ENCODE results near the gene TMEM242.

Gene TMEM242

GRCh38 chr6:157268835-157269234, 54.5 kb downstream of the TMEM242 start:
- no peak for DNase-seq

- no peak for DNase-seq
Observed at GRCh38 chr6:157268396-157268795, 54.9 kb downstream of the TMEM242 start.

GRCh38 chr6:157267654-157268053, 55.7 kb downstream of the TMEM242 start:
- DNase-seq, result no peak

GRCh38 chr6:157267109-157267611, 56.2 kb downstream of the TMEM242 start:
- DNase-seq, result no peak

GRCh38 chr6:157266274-157267101, 56.8 kb downstream of the TMEM242 start:
- no peak for DNase-seq

- DNase-seq, result no peak
Observed at GRCh38 chr6:157265635-157266034, 57.7 kb downstream of the TMEM242 start.

- DNase-seq, result no peak
Observed at GRCh38 chr6:157265186-157265585, 58.1 kb downstream of the TMEM242 start.

- no peak for DNase-seq
Observed at GRCh38 chr6:157264701-157265100, 58.6 kb downstream of the TMEM242 start.

GRCh38 chr6:157263881-157264397, 59.4 kb downstream of the TMEM242 start:
- no peak for DNase-seq

- DNase-seq, result no peak
Observed at GRCh38 chr6:157263146-157263545, 60.2 kb downstream of the TMEM242 start.

- no peak for DNase-seq
Observed at GRCh38 chr6:157261606-157262005, 61.7 kb downstream of the TMEM242 start.

- DNase-seq, result no peak
Observed at GRCh38 chr6:157260735-157261410, 62.4 kb downstream of the TMEM242 start.

- no peak for DNase-seq
Observed at GRCh38 chr6:157259443-157259842, 63.9 kb downstream of the TMEM242 start.

GRCh38 chr6:157258878-157259277, 64.4 kb downstream of the TMEM242 start:
- DNase-seq, result no peak

GRCh38 chr6:157255079-157255478, 68.2 kb downstream of the TMEM242 start:
- no peak for DNase-seq

GRCh38 chr6:157254538-157254937, 68.8 kb downstream of the TMEM242 start:
- DNase-seq, result no peak

GRCh38 chr6:157253699-157254098, 69.6 kb downstream of the TMEM242 start:
- DNase-seq, result no peak

- DNase-seq, result no peak
Observed at GRCh38 chr6:157253017-157253416, 70.3 kb downstream of the TMEM242 start.

- DNase-seq, result no peak
Observed at GRCh38 chr6:157251586-157252247, 71.6 kb downstream of the TMEM242 start.

GRCh38 chr6:157249826-157250225, 73.5 kb downstream of the TMEM242 start:
- no peak for DNase-seq

- no peak for DNase-seq
Observed at GRCh38 chr6:157248264-157248663, 75.1 kb downstream of the TMEM242 start.

- no peak for DNase-seq
Observed at GRCh38 chr6:157246771-157247484, 76.4 kb downstream of the TMEM242 start.
